ENCODE results near the gene NCAPG.

NCAPG gene

DNA sequence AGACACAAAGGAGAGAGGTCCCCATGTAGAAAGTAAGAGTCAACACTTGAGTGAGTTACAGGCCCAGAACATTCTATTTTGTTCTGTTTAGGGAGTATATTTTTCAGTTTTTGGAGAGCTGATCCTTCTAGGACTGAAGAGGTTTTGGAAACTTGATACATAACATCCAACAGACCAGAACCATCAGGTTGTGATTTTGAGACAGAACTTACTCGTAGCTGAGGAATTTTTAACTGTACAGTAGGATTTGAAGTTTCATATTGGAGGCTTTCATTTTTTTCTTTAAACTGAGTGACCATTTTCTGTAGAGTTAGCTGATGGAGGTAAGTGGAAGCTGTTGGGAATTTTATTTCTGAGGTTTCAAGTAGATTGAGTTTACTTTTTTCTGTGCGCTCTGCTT is 73.3 kb downstream of the NCAPG start:
- DNase-seq, result no peak

DNA sequence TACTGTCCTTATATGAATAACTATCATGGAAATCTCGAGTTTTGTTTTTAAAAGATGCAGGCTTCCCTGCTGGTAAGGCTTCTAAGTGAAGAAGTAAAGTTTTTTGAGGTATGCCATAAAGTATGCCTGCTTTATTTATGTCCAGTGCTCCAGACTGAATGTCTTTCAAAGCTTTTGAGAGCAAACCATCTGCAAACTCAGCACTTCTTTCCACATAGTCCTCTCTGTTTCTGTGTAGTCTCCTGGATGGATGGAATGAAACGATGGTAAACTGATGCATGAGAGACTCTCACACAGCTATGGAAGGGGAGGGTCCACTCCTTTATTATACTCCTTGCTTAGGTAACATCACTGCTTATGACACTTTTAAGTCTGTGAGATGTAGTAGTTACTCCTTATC is 73.7 kb downstream of the NCAPG start:
- DNase-seq, result no peak

DNA sequence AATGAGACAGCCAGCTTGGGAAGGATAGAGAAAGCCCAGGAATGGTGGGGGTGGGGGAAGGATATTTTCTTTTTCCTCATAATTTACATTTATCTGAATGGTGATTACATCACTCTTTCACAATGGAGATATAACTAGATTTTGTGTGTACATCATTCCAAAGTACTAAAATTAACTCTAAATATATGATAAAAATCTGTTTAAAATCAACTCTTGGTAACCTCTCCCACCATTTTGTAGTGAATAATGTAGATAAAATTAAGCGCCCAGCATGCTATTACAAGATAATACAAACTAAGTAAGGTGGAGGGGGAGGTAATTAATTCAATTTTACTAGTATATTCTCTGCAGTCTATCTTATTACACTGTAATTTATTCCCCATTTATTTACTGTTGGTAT is 78.9 kb downstream of the NCAPG start:
- no peak for DNase-seq

DNA sequence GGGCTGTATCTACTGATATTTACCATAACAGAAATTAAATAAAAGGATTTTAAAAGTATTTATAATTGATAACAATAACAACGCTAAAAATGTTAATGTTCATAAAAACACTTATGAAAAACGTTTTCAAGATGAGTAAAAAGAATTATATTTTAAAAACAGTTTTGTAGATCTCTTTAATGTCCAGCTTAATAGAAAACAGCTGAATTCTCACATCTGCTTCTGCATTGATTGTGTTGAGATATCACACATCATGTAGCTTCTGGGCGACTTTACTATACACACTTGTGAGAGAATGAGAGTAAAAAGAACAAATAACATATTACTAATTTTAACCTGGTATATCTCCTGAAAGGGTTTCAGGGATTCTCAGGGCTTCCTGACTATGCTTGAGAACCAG is 83.6 kb downstream of the NCAPG start:
- DNase-seq, result no peak

All from 8988T (cell line).